Measurements from ENCODE around the gene GPR161.

Gene GPR161

DNA sequence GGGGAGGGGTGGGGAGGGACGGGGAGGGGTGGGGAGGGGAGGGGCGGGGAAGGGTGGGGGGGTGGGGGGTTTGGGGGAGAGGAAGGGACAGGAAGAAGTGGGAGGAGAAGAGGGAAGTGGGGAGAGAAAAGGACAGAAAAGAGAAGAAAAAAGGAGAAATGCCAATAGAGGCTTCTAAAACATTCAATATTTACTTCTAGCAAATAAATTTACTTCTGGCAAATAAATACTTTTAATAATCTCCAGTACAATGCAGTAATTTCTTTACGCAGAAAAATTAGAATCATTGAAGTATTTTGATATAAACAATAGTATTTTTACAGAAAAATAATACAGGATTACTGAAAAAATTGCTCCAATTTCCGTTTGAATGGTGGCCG, 9.4 kb upstream of the GPR161 start:
- Histone ChIP-seq H3K36me3 (ENCODE audit: control insufficient read depth, insufficient read depth, low read length) (no peaks in the 10 kb centered on the region), H3K9ac (ENCODE audit: low read length) (no peak overlapping the region), H3K27ac (ENCODE audit: low read depth, low read length) (no peak overlapping the region), H3K27me3 (ENCODE audit: control insufficient read depth, insufficient read depth, low read length) (no peaks in the 10 kb centered on the region), H3K4me1 (ENCODE audit: control insufficient read depth, insufficient read depth, low read length) (peaks cover 7% of the 10 kb centered on the region), H3K9me3 (ENCODE audit: control insufficient read depth, insufficient read depth, low read depth, low read length) (no peaks in the 10 kb centered on the region), H3K4me3 (ENCODE audit: low read depth, low read length) (no peak overlapping the region)

DNA sequence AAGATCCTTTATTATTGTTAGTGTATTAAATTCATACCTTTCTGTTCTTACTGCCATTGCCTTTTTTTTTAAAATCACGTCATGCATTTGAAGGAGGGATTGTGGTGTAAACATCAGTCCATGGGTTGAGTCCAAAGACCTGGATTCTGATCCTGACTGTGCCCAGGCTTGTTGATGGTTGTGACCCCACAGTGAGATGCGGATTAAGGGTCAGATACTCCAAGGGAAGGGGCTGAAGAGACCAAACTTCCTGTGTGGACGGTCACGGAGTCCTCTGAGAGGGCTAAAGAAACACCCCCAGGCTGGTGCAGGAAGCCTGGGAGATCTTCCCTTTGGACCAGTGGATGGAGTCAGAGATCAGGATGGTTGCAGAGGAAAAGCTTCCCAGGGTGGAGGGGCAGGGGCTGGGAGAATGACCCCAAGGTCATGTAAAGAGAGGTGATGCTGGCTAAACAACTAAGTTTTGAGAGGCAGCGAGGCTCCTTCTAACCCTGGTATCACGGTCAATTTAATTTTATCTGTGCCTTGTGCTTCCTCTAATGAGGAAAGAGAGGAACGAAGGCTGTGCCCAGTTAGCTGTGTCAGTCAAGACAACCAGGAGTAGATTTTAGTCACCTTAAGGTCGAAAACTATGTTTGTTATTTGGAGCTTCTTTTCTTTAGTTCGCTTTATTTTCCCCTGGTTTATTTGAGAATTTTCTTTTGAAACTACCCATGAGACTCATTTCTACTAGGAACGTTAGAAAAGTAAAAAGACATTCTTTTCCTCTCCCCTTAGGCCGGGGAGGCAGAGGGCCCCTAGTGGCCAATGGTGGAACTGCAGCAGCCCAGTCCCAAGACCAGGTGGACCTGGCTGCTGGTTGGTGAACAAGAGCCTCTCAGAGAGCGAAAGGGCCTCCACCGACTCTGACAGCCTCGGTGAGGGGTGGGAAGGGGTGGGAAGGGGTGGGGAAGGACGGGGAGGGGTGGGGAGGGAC, 8.7 kb upstream of the GPR161 start:
- Histone ChIP-seq H3K27me3 (ENCODE audit: control insufficient read depth, insufficient read depth, low read length) (no peaks in the 10 kb centered on the region), H3K4me3 (ENCODE audit: low read depth, low read length) (no peak overlapping the region), H3K4me1 (ENCODE audit: control insufficient read depth, insufficient read depth, low read length) (peaks cover 7% of the 10 kb centered on the region), H3K27ac (ENCODE audit: low read depth, low read length) (no peak overlapping the region), H3K36me3 (ENCODE audit: control insufficient read depth, insufficient read depth, low read length) (no peaks in the 10 kb centered on the region), H3K9me3 (ENCODE audit: control insufficient read depth, insufficient read depth, low read depth, low read length) (no peaks in the 10 kb centered on the region), H3K9ac (ENCODE audit: low read length) (peak overlapping the region; percentile 2)

DNA sequence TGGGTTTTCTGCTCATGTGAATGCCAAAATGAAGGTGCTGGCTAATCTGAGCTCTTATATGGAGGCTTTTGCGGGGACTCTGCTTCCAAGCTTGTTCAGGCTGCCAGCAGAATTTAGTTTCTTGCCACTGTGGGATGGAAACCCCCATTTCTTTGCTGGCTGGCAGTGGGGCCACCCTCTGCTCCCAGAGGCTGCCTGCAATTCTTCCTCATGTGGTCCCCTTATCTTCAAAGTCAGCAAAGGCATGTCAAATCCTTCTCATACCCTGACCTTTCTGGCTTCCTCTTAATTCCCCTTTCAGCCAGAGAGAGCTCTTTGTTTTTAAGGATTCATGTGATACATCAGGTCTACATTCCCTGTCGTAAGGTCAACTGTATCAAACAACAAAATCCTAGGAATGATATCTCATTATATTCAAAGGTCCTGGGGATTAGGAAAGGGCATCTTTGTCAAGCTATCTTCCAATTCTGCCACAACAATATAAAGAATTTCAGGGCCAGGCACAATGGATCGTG, 5.2 kb upstream of the GPR161 start:
- Histone ChIP-seq H3K9ac (ENCODE audit: low read length) (no peak overlapping the region), H3K27me3 (ENCODE audit: control insufficient read depth, insufficient read depth, low read length) (peaks cover 12% of the 10 kb centered on the region; the same call in 1 of the 2 replicates), H3K4me1 (ENCODE audit: control insufficient read depth, insufficient read depth, low read length) (peaks cover 7% of the 10 kb centered on the region), H3K27ac (ENCODE audit: low read depth, low read length) (no peak overlapping the region), H3K36me3 (ENCODE audit: control insufficient read depth, insufficient read depth, low read length) (no peaks in the 10 kb centered on the region), H3K9me3 (ENCODE audit: control insufficient read depth, insufficient read depth, low read depth, low read length) (no peaks in the 10 kb centered on the region), H3K4me3 (ENCODE audit: low read depth, low read length) (no peak overlapping the region)

DNA sequence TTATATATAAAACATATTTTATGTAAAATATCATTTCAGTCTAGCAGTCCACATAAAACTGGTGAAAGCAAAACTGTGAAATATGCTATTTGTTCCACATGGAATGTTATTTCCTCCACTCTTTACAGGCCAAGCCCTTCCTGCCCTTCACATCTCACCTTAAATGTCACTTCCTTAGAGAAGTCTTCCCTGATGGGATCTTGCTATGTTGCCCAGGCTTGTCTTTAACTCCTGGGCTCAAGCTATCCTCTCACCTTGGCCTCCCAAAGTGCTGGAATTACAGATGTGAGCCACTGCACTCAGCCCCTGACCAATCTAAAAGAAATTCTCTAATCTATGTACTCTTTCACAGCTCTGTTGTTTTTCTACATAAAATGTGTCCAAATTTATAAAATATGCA, 2.3 kb upstream of the GPR161 start:
- H3K27me3 ChIP-seq (ENCODE audit: control insufficient read depth, insufficient read depth, low read length) = peaks cover 27% of the 10 kb centered on the region
- H3K4me3 ChIP-seq (ENCODE audit: low read depth, low read length) = no peak overlapping the region
- no peak overlapping the region for H3K27ac ChIP-seq (ENCODE audit: low read depth, low read length)
- peaks cover 14% of the 10 kb centered on the region for H3K4me1 ChIP-seq (ENCODE audit: control insufficient read depth, insufficient read depth, low read length)
- H3K36me3 ChIP-seq (ENCODE audit: control insufficient read depth, insufficient read depth, low read length) = no peaks in the 10 kb centered on the region
- no peaks in the 10 kb centered on the region for H3K9me3 ChIP-seq (ENCODE audit: control insufficient read depth, insufficient read depth, low read depth, low read length)
- no peak overlapping the region for H3K9ac ChIP-seq (ENCODE audit: low read length)

DNA sequence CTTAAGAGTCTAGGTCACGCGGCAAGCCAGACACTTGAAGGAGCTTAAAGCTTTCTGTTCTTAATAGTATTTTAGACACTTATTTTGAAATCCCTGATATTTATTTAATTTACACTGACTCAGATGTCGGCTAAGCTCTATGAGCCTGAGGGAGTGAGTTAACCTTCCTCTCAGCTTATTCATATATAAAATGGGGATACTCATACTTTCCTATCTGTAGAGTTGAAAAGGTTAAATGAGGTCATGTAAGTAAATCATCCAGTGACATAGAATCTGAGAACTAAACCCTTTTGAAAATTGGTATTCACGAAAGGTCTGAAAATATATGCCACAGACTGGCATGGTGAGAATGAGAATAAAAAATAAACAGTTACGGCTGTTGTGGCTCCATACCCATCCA, 1.4 kb upstream of the GPR161 start:
- peaks cover 27% of the 10 kb centered on the region for H3K27me3 ChIP-seq (ENCODE audit: control insufficient read depth, insufficient read depth, low read length)
- no peak overlapping the region for H3K4me3 ChIP-seq (ENCODE audit: low read depth, low read length)
- no peaks in the 10 kb centered on the region for H3K9me3 ChIP-seq (ENCODE audit: control insufficient read depth, insufficient read depth, low read depth, low read length)
- no peak overlapping the region for H3K27ac ChIP-seq (ENCODE audit: low read depth, low read length)
- peaks cover 14% of the 10 kb centered on the region for H3K4me1 ChIP-seq (ENCODE audit: control insufficient read depth, insufficient read depth, low read length)
- H3K36me3 ChIP-seq (ENCODE audit: control insufficient read depth, insufficient read depth, low read length) = no peaks in the 10 kb centered on the region
- no peak overlapping the region for H3K9ac ChIP-seq (ENCODE audit: low read length)

DNA sequence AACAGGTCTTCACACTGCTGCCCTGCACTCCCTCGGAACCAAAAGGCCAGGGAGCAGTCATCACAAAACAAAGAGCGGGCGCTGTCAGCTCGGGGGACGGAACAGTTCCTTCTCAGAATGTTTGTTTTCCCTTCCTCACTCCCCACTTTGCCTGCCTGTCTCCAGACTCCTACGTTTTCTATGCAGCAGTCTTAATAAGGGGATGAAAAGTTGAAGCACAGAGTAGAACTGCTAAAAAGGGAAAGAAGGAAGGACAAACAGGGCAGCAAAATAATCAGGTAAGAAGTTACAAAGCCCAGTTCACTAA, 738 bp upstream of the GPR161 start:
- Histone ChIP-seq H3K4me3 (ENCODE audit: low read depth, low read length) (peak overlapping the region; percentile 77), H3K4me1 (ENCODE audit: control insufficient read depth, insufficient read depth, low read length) (peaks cover 14% of the 10 kb centered on the region), H3K27me3 (ENCODE audit: control insufficient read depth, insufficient read depth, low read length) (peaks cover 27% of the 10 kb centered on the region), H3K9me3 (ENCODE audit: control insufficient read depth, insufficient read depth, low read depth, low read length) (no peaks in the 10 kb centered on the region), H3K9ac (ENCODE audit: low read length) (peak overlapping the region; percentile 43), H3K36me3 (ENCODE audit: control insufficient read depth, insufficient read depth, low read length) (no peaks in the 10 kb centered on the region), H3K27ac (ENCODE audit: low read depth, low read length) (no peak overlapping the region)

DNA sequence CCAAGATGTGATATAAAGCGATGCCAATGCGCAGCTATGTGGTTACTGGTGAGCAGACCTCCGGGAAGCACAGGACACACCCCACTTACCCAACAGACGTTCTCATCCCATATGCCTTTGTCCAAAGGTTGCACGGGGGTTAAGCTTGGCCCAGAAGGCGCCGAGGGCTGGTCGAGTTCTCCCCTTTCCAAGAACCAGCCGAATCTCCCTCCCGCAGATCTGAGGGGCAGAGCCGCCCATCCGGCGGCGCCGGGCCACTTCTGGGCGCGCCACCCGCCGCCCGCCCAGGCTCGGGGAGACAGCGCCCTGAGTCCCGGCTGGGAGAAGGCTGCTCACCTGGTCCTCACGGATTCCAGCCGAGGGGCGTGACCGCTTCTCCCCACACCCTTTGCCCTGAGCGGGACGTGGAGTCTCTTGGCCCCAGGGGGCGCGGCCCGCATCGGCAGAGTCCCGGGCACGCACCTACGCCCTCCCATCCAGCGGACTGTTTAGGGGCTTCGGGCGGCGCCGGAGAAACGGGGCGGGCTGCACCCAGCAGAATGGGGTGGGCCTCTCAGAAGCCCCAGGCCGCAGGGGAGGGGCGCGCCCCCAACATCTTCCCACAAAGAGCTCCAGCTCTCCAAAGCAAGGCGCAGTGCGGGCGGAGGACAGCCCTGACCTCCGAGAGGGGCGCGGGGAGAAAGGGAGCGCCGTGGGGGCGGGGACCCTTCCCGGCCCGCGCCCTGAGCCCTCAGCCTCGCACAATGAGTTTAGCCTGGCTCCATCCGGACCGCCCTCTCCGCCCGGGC, 615 bp downstream of the GPR161 start:
- Histone ChIP-seq H3K9me3 (ENCODE audit: control insufficient read depth, insufficient read depth, low read depth, low read length) (no peaks in the 10 kb centered on the region), H3K36me3 (ENCODE audit: control insufficient read depth, insufficient read depth, low read length) (no peaks in the 10 kb centered on the region), H3K27ac (ENCODE audit: low read depth, low read length) (no peak overlapping the region), H3K27me3 (ENCODE audit: control insufficient read depth, insufficient read depth, low read length) (peaks cover 27% of the 10 kb centered on the region), H3K9ac (ENCODE audit: low read length) (peak overlapping the region; percentile 57), H3K4me3 (ENCODE audit: low read depth, low read length) (peak overlapping the region; percentile 77), H3K4me1 (ENCODE audit: control insufficient read depth, insufficient read depth, low read length) (peaks cover 14% of the 10 kb centered on the region)

DNA sequence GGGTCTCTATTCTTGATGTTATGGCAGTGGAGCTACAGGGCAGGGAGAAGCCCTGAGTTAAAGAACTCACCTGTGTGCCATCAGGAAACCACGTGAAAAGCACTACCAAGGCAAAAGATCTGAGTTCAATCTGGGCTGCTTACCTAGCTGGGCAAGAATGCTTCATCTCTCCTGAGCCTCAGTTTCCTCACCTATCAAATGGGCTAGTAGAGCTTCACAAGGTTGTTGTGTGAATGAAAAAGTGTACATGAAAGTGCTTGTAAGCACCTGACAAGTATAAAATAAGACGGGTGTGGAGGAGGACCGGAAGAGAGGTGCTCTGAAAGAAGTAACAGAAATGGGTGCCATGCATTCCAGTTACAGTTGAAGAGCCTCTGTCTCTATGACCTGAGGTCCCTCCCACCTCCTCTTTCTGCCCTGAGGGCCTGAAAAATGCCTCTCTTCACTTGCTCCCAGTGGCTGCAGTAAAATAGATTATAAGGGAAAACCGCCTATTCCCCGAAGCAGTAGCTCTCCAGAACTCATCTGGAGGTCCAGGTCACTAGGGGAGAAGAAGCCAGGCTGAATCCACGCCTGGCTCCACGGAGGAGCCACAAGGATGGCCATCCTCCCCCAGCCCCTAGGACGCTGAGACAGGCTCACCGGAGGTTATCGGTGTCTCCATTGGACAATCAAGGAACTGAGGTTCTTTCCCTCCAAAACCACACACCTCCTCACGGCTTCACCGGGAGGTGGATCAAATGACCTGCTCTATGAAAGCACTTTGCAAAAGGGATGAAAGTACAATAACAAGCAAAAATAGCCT, 1.4 kb downstream of the GPR161 start:
- Histone ChIP-seq H3K9ac (ENCODE audit: low read length) (peak overlapping the region; percentile 57), H3K27me3 (ENCODE audit: control insufficient read depth, insufficient read depth, low read length) (peaks cover 27% of the 10 kb centered on the region), H3K27ac (ENCODE audit: low read depth, low read length) (no peak overlapping the region), H3K9me3 (ENCODE audit: control insufficient read depth, insufficient read depth, low read depth, low read length) (no peaks in the 10 kb centered on the region), H3K4me3 (ENCODE audit: low read depth, low read length) (peak overlapping the region; percentile 77), H3K36me3 (ENCODE audit: control insufficient read depth, insufficient read depth, low read length) (0 out of 2 replicates have a peak, but pooled peaks cover 2% of the 10 kb centered on the region), H3K4me1 (ENCODE audit: control insufficient read depth, insufficient read depth, low read length) (peaks cover 14% of the 10 kb centered on the region)

DNA sequence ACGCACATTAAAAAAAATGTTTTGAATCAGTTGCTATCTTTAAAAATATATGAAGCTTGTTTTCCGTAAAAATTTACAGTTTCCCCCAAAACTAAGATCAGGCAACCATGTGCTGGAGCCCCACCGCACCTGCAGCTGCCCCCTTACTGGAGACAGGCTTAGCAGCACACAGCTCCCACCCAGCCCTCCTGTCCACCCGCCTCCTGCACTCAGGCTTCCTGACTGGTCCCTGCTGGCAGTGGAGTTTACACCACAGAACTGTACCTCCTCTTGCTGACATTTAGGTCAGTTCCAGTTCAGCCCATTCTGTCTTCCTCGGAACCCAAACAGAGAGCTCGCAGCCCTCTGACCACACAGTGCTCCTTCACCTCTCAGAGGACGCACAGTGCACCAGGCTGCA, 2.1 kb downstream of the GPR161 start:
- H3K4me3 ChIP-seq (ENCODE audit: low read depth, low read length) = no peak overlapping the region
- H3K9ac ChIP-seq (ENCODE audit: low read length) = no peak overlapping the region
- H3K9me3 ChIP-seq (ENCODE audit: control insufficient read depth, insufficient read depth, low read depth, low read length) = no peaks in the 10 kb centered on the region
- H3K27ac ChIP-seq (ENCODE audit: low read depth, low read length) = no peak overlapping the region
- H3K27me3 ChIP-seq (ENCODE audit: control insufficient read depth, insufficient read depth, low read length) = peaks cover 27% of the 10 kb centered on the region
- H3K4me1 ChIP-seq (ENCODE audit: control insufficient read depth, insufficient read depth, low read length) = peaks cover 14% of the 10 kb centered on the region
- 0 out of 2 replicates have a peak, but pooled peaks cover 2% of the 10 kb centered on the region for H3K36me3 ChIP-seq (ENCODE audit: control insufficient read depth, insufficient read depth, low read length)

DNA sequence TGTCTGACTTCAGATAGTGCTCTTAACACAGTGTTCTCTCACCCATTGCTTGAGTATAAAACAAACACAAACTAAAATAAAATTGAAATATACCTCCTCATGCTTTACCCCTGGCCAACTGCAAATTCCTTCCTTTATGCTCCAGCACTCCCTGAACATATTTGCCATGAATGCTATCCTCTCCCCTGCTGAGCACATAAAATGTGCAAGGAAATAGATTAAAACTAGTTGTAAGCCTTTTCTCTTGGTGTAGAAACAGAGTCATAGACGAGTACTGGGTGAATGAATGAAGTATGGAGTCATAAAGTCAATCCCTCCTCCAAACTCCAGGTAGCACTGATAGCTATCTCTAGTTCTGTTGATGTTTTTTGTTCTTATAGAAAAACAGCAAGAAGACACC, 2.6 kb downstream of the GPR161 start:
- Histone ChIP-seq H3K4me1 (ENCODE audit: control insufficient read depth, insufficient read depth, low read length) (peaks cover 14% of the 10 kb centered on the region), H3K9ac (ENCODE audit: low read length) (no peak overlapping the region), H3K4me3 (ENCODE audit: low read depth, low read length) (no peak overlapping the region), H3K9me3 (ENCODE audit: control insufficient read depth, insufficient read depth, low read depth, low read length) (no peaks in the 10 kb centered on the region), H3K27ac (ENCODE audit: low read depth, low read length) (no peak overlapping the region), H3K27me3 (ENCODE audit: control insufficient read depth, insufficient read depth, low read length) (peaks cover 27% of the 10 kb centered on the region), H3K36me3 (ENCODE audit: control insufficient read depth, insufficient read depth, low read length) (0 out of 2 replicates have a peak, but pooled peaks cover 2% of the 10 kb centered on the region)
